ENCODE results near the gene GGA2.
"Not testable (repeated sequence)": the region's sequence is repeated elsewhere in the genome, so short reads cannot be mapped to it uniquely, and the experiment has no call there.

The GGA2 gene

GRCh38 chr16:23501291-23501690 is 9.0 kb downstream of the GGA2 start:
- DNase-seq, result no peak

- DNase-seq, result no peak
Observed at GRCh38 chr16:23500862-23501225, 9.4 kb downstream of the GGA2 start.

- DNase-seq, result no peak
Observed at GRCh38 chr16:23500212-23500861, 10.0 kb downstream of the GGA2 start.

DNA sequence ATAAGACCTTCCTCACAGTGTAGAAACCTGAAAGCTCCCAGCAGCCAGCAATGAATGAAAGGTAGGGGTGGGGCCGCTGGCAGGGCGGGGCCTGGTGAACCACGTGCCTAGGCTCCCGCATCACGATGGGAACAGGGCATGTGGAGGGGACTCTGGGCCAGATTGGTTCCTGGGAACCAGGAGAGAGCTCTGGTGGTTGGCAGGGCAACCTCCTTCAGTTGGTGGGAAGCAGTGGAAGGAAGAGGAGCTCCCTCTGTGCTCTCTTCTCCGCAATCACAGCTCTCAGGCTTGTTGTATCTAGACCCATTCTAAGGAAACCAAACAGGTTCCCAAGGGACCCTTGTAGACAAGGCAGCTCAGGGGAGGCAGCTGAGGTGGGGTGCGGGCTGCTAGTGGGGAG is 10.5 kb downstream of the GGA2 start:
- no peak for DNase-seq

DNA sequence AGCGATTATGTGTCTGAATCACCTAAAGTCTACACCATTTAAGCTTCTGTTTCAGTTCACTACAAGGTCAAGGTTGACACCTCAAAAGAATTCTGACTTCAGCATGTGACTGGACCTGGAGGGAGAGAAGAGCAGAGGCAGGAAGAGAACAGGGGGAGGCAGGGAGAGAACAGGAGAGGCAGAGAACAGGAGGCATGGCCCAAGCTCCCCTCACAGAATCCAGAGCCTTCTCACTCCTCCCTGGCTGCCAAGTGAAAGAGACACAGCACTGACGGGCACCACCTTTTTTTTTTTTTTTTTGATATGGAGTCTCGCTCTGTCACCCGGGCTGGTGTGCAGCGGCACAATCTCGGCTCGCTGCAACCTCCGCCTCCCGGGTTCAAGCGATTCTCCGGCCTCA is 11.4 kb downstream of the GGA2 start:
- no peak for DNase-seq

DNA sequence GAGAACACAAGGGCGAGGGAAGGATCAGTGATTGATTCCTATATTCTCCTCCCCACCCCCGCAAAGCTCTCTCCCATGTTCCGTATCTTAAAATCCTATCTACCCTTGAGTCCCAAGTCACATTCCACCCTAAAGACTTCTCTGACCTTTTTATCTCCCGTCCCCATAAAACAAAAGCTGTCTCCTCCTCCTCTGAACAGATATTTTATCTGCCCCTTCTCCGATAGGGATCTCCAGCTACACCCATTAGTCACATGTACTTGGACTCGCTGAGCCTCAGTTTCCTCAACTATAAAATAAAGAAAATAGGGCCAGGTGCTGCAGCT is 12.8 kb downstream of the GGA2 start:
- no peak for DNase-seq

- DNase-seq, result no peak
Observed at GRCh38 chr16:23496821-23497542, 13.3 kb downstream of the GGA2 start.

GRCh38 chr16:23495671-23496070 is 14.6 kb downstream of the GGA2 start:
- DNase-seq, result no peak

- DNase-seq, result no peak
Observed at GRCh38 chr16:23494188-23494587, 16.1 kb downstream of the GGA2 start.

DNA sequence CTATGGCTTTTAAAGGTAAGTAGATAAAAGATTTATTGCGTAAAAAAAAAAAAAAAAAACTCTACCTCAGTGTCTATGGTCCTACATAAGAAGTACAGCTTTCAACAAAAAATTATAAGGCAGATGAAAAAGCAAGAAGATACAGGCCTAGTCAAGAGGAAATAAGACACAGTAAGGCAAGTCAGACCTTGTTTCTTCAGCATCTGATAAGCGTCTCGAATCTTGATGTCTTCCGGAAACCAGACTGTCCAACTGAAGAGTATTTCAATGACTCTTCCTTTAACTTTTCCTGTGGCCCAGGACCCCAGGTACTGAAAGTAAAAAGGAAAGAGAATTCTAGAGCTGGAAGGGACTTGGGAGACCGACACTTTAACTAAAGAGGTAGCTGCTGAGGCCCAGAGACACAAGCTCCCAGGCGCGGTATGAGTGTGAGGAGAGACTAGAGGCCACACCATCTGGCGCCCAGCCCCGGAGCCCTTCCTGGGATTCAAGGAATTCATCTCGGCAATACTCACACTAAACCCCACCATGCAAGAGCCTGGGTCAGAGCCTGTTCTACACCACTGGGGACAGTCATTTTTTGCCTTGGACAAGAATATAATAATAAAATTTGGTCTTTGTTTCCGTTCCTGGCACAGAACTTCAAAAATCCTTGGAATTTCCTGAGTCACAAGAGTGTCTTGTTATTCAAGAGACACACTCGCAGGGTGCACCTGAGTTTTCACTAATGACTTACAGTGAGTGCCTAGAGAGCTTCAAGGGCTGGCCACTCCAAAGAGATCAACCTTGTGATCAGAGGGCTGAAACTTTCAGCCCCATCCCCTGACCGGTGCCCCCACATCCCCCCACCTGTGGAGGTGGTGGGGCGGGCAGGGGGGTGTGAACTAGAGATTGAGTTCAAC is 18.6 kb downstream of the GGA2 start:
- no peak for DNase-seq

- no peak for DNase-seq
Observed at GRCh38 chr16:23486480-23486879, 23.8 kb downstream of the GGA2 start.

DNA sequence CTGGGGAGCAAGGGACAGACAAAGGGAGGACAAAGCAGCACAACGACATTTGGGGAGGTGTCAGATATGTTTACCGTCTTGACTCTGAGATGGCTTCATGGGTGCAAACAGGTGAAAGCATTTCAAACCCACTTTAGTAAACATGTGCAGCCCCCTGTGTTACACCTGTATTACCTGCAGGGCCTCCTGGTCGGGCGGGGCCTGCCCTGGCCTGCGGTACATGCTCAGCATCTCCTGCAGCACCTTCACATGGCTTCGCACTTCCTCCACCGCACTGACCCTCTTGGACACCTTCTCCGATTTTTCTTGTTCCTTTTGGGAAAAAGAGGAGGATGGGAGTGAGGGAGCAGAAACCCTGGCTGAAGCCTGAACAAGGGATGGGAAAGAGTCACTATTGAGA is 24.5 kb downstream of the GGA2 start:
- no peak for DNase-seq

GRCh38 chr16:23485257-23485614 is 25.1 kb downstream of the GGA2 start:
- no peak for DNase-seq

DNA sequence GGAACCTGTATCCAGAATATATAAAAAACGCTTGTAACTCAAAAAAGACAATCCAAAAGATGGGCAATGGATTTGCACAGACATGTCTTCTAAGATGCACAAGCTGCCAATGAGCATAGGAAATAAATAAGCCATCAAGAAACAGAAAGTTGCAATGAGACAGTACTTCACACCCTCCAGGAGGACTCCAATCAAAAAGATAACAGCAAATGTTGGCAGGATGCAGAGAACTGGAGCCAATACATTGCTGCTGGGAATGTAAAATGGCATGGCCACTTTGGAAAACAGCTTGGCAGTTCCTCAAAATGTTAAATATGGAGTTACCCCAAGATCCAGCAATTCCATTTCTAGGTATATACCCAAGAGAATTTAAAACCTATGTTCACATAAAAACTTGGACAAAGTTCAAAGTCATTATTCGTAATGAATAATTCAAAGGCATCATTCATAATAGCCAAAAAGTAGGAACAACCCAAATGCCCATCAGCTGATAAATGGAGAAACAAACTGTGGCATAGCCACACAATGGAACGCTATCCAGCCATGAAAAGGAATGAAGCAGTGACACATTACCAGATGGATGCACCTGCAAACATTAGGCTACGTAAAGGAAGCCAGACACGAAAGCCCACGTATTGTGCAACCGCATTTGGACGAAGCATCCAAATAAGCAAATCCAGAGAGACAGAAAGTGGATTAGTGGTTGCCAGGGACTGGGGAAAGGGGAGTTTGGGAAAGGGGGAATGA is 25.6 kb downstream of the GGA2 start:
- no peak for DNase-seq

- not testable (repeated sequence) for DNase-seq
Observed at GRCh38 chr16:23483492-23483891, 26.8 kb downstream of the GGA2 start.

GRCh38 chr16:23482778-23483177 is 27.5 kb downstream of the GGA2 start:
- no peak for DNase-seq

DNA sequence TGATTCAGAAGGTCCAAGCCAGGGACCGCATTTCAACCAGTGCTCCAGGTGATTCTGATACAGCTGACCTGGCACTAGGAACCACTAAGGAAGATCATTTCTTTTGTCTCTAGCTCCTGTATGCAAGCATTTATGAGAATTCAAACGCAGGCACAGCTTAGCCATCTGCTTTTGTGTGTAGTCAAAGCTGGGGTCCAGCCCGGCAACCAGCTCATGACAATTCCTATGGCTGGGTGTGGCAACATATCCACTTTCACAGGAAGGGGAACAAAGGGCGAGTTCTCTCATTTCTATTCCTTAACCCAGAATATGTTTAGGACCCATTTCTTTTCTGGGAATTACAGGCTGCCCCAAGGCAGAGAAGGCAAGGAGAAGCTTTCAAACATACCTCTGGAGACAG is 30.0 kb downstream of the GGA2 start:
- DNase-seq, result no peak

GRCh38 chr16:23479138-23479537 is 31.2 kb downstream of the GGA2 start:
- no peak for DNase-seq

DNA sequence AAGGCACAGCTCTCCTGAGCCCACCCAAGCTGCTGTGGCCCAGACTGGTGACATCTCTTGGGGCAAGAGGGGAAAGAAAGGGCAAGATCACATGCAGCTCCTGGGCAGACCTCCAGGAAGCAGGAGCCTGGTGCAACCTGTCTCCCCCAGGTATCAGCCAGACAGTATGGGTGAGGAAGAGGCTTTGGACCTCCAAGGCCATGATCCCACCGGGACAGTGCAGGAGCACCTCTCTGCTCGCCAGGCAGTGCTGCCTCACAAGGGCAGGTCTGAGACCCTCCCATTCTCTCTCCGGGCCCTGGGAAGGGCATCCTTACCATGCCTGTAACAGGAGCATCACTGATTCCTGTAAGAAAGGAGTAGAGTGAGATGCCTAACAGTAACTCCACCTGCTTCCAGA is 31.7 kb downstream of the GGA2 start:
- DNase-seq, result no peak

GRCh38 chr16:23476289-23476688 is 34.0 kb downstream of the GGA2 start:
- DNase-seq, result no peak

GRCh38 chr16:23469814-23470213 is 40.5 kb downstream of the GGA2 start:
- DNase-seq, result peak in 1 of 2 experiments; percentile 19

- DNase-seq, result no peak
Observed at GRCh38 chr16:23466162-23466885, 44.0 kb downstream of the GGA2 start.

GRCh38 chr16:23465179-23465578 is 45.1 kb downstream of the GGA2 start:
- DNase-seq, result no peak
